LNCaP clone FGC (cell line): ENCODE results near the gene FAM120B.

Experiments
- DNase-seq: peaks from one replicate; pipeline ENCODE4 v3.0.0-alpha.2; 2011; ENCODE audit warnings: low read depth
- H3K4me3 ChIP-seq: 2 replicates; pipeline ENCODE4 v1.5.1; 2011; ENCODE audit warnings: mild to moderate bottlenecking, low read depth, low read length, control low read depth
- CTCF ChIP-seq: IDR thresholded peaks from 2 replicates; pipeline ENCODE4 v1.5.1; 2012; ENCODE audit warnings: mild to moderate bottlenecking; ENCODE audit not compliant: control insufficient read depth, insufficient read depth; ENCODE audit errors: extremely low read depth

The FAM120B gene

GRCh38 chr6:170439366-170440361 lies 133.1 kb downstream of the FAM120B start:
- no peak for DNase-seq
- no peak for TF ChIP-seq CTCF
- H3K4me3 ChIP-seq = no peak overlapping the region

GRCh38 chr6:170440437-170440836 lies 133.9 kb downstream of the FAM120B start:
- TF ChIP-seq CTCF = no peak
- no peak for DNase-seq
- no peak overlapping the region for H3K4me3 ChIP-seq

GRCh38 chr6:170441316-170441715 lies 134.8 kb downstream of the FAM120B start:
- no peak overlapping the region for H3K4me3 ChIP-seq
- no peak for DNase-seq
- TF ChIP-seq CTCF = no peak

GRCh38 chr6:170442596-170442995 lies 136.0 kb downstream of the FAM120B start:
- no peak for TF ChIP-seq CTCF
- DNase-seq = no peak
- H3K4me3 ChIP-seq = no peak overlapping the region

GRCh38 chr6:170443151-170443662 lies 136.6 kb downstream of the FAM120B start:
- peak; percentile 31 for TF ChIP-seq CTCF
- DNase-seq = no peak
- no peak overlapping the region for H3K4me3 ChIP-seq

GRCh38 chr6:170444056-170444591 lies 137.6 kb downstream of the FAM120B start:
- H3K4me3 ChIP-seq = no peak overlapping the region

More at GRCh38 chr6:170444056-170444591, 137.6 kb downstream of the FAM120B start:
- DNase-seq = no peak
- TF ChIP-seq CTCF = no peak
